ENCODE measurements around the gene FXYD4. TPM values are rescaled to one million over a fixed set of nuclear protein-coding genes. Genes with fewer than 3 reads are reported as not detected.

Gene FXYD4
- total and polyA plus RNA-seq, 2 experiments from 2014 or later, result not detected

GRCh38 chr10:43383204-43383971 is 12.0 kb downstream of the FXYD4 start:
- no peaks in the 10 kb centered on the region for H3K27me3 ChIP-seq (ENCODE audit: insufficient read depth)
- H4K20me1 ChIP-seq (replicated peaks; ENCODE audit: insufficient read depth), result peaks cover 26% of the 10 kb centered on the region
- peaks cover 31% of the 10 kb centered on the region for H3K36me3 Mint-ChIP-seq (ENCODE audit: low read depth)
- no peak overlapping the region for H3K4me3 Mint-ChIP-seq
- H3K9me2 ChIP-seq (ENCODE audit: insufficient read depth), result no peaks in the 10 kb centered on the region
- H3K9me3 Mint-ChIP-seq, result no peaks in the 10 kb centered on the region; the same call in 2 of the 3 replicates
- H3K4me1 ChIP-seq (ENCODE audit: insufficient read depth), result no peaks in the 10 kb centered on the region
- H3K36me3 ChIP-seq (ENCODE audit: insufficient read depth), result peaks cover 30% of the 10 kb centered on the region
- peaks cover 11% of the 10 kb centered on the region for H3K79me2 ChIP-seq (replicated peaks; ENCODE audit: insufficient read depth)
- H3K27ac ChIP-seq (ENCODE audit: low read depth), result peak overlapping the region; percentile 39; the same call in 1 of the 2 replicates
- H3K27ac Mint-ChIP-seq, result no peak overlapping the region; the same call in 1 of the 2 replicates
- H3K27me3 Mint-ChIP-seq (ENCODE audit: insufficient read depth, low read depth, poor library complexity), result peaks cover 15% of the 10 kb centered on the region
- ATAC-seq (peak; percentile 21), DNase-seq (ENCODE audit: low spot score) (no peak)
- H3K4me1 Mint-ChIP-seq, result no peaks in the 10 kb centered on the region
- TF ChIP-seq CREB1 (CRISPR knock-in tag; IDR thresholded peaks at IDR 0.05; ENCODE audit: low read depth) (no peak), CTCF (conservative IDR thresholded peaks at IDR 0.05; ENCODE audit: low read depth in 2 of 2) (no peak), ETS1 (IDR thresholded peaks at IDR 0.05) (no peak), ZNF462 (CRISPR knock-in tag; IDR thresholded peaks at IDR 0.05) (no peak), EZH2phosphoT487 (IDR thresholded peaks at IDR 0.05; ENCODE audit: unreplicated experiment) (no peak), ZNF331 (CRISPR knock-in tag; IDR thresholded peaks at IDR 0.05; ENCODE audit: low read depth) (no peak)
- H2AFZ ChIP-seq, result no peak overlapping the region
- peaks cover 32% of the 10 kb centered on the region for H3F3A ChIP-seq (replicated peaks; ENCODE audit: low read depth)
- no peak overlapping the region for H3K4me2 ChIP-seq
- H3K4me3 ChIP-seq, result no peak overlapping the region
